IMR-90 (cell line): ENCODE measurements around the gene CLRN3. TPM values are rescaled to one million over a fixed set of nuclear protein-coding genes. Genes with fewer than 3 reads are reported as not detected.

ENCODE experiments used
- ATAC-seq: fragments of 200-7000 bp; cut with Tn5 transposase; 2 replicates; pipeline ENCODE4 v1.9.1; 2020; ENCODE audit warnings: low read depth, mild to moderate bottlenecking, moderate library complexity
- BruUV-seq: library from RNA; stranded (reverse); fragments of 400-500 nt; replicated peaks from 2 replicates; lab custom pipeline; 2021; lab: Mats Ljungman, UMichigan
- CTCF ChIA-PET: fragments of 300-600 bp; formaldehyde crosslinking; extraction: SDS; loops from one replicate; lab custom pipeline; 2021; ENCODE audit warnings: antibody characterized with exemption; lab: Yijun Ruan, JAX
- POLR2A ChIA-PET: fragments of 300-600 bp; sonication (Branson Sonifier 250); formaldehyde crosslinking; loops from one replicate; lab custom pipeline; 2022; ENCODE audit warnings: antibody characterized with exemption; ENCODE audit not compliant: unreplicated experiment; lab: Charles Lee
- DNase-seq: peaks from one replicate; pipeline ENCODE4 v3.0.0; 2013
- H2AFZ ChIP-seq: replicated peaks from 2 replicates; pipeline ENCODE3; 2013; ENCODE audit warnings: low read length, mild to moderate bottlenecking; ENCODE audit not compliant: poor library complexity
- H2AK5ac ChIP-seq: 2 replicates; pipeline ENCODE4 v1.6.1; 2013; ENCODE audit warnings: low read depth, low read length, inconsistent platforms
- H2AK9ac ChIP-seq: replicated peaks from 2 replicates; pipeline ENCODE3; 2013; ENCODE audit warnings: mild to moderate bottlenecking, low read depth, low read length, moderate library complexity; ENCODE audit not compliant: poor library complexity
- H2BK120ac ChIP-seq: 2 replicates; pipeline ENCODE4 v1.6.1; 2013; ENCODE audit warnings: low read depth, low read length, inconsistent platforms
- H2BK15ac ChIP-seq: 3 replicates; pipeline ENCODE4 v1.6.1; 2013; ENCODE audit warnings: low read depth, low read length, inconsistent platforms
- H2BK20ac ChIP-seq: 2 replicates; pipeline ENCODE4 v1.6.1; 2013; ENCODE audit warnings: low read depth, mild to moderate bottlenecking, inconsistent platforms, low read length, moderate library complexity
- H2BK5ac ChIP-seq: 2 replicates; pipeline ENCODE4 v1.6.1; 2013; ENCODE audit warnings: mild to moderate bottlenecking, low read depth, low read length, inconsistent platforms; ENCODE audit not compliant: poor library complexity, severe bottlenecking
- H3K14ac ChIP-seq: replicated peaks from 2 replicates; pipeline ENCODE4 v1.6.1; 2013; ENCODE audit warnings: low read depth, low read length, inconsistent platforms
- H3K18ac ChIP-seq: 2 replicates; pipeline ENCODE4 v1.6.1; 2013; ENCODE audit warnings: low read depth, low read length, control low read depth
- H3K23ac ChIP-seq: 2 replicates; pipeline ENCODE4 v1.6.1; 2013; ENCODE audit warnings: low read depth, low read length, inconsistent platforms
- H3K27ac ChIP-seq: 2 replicates; pipeline ENCODE4 v1.5.1; 2013; ENCODE audit warnings: mild to moderate bottlenecking, control low read depth, low read length; ENCODE audit not compliant: insufficient read depth
- H3K27me3 ChIP-seq: 2 replicates; pipeline ENCODE4 v1.6.1; 2013; ENCODE audit warnings: low read length; ENCODE audit not compliant: control insufficient read depth, insufficient read depth
- H3K36me3 ChIP-seq: 2 replicates; pipeline ENCODE4 v1.6.1; 2013; ENCODE audit warnings: low read length, mixed read lengths; ENCODE audit not compliant: control insufficient read depth, insufficient read depth
- H3K4ac ChIP-seq: 2 replicates; pipeline ENCODE4 v1.6.1; 2013; ENCODE audit warnings: low read depth, low read length, inconsistent platforms
- H3K4me1 ChIP-seq: 2 replicates; pipeline ENCODE4 v1.6.1; 2013; ENCODE audit warnings: low read length, mixed read lengths; ENCODE audit not compliant: control insufficient read depth, insufficient read depth
- H3K4me2 ChIP-seq: 2 replicates; pipeline ENCODE4 v1.6.1; 2013; ENCODE audit warnings: low read depth, mild to moderate bottlenecking, control low read depth, low read length, moderate library complexity
- H3K4me3 ChIP-seq: 2 replicates; pipeline ENCODE4 v1.5.1; 2013; ENCODE audit warnings: low read depth, mild to moderate bottlenecking, control low read depth, low read length, moderate library complexity; ENCODE audit not compliant: insufficient read depth
- H3K56ac ChIP-seq: 2 replicates; pipeline ENCODE4 v1.6.1; 2013; ENCODE audit warnings: low read length, inconsistent platforms; ENCODE audit not compliant: insufficient read depth; ENCODE audit errors: extremely low read depth
- H3K79me1 ChIP-seq, 2 experiments: 2 replicates each; pipeline ENCODE4 v1.6.1; 2013; ENCODE audit warnings: low read length in 2 of 2, inconsistent platforms in 1 of 2, low read depth in 1 of 2
- H3K9ac ChIP-seq: 2 replicates; pipeline ENCODE4 v1.6.1; 2013; ENCODE audit warnings: low read depth, low read length, control low read depth
- H3K9me1 ChIP-seq: 2 replicates; pipeline ENCODE4 v1.6.1; 2013; ENCODE audit warnings: low read length, inconsistent platforms; ENCODE audit not compliant: insufficient read depth
- H3K9me3 ChIP-seq: 2 replicates; pipeline ENCODE4 v1.6.1; 2013; ENCODE audit warnings: low read length; ENCODE audit not compliant: control insufficient read depth, insufficient read depth
- H4K20me1 ChIP-seq: 2 replicates; pipeline ENCODE4 v1.6.1; 2013; ENCODE audit warnings: low read length, inconsistent platforms; ENCODE audit not compliant: insufficient read depth
- H4K5ac ChIP-seq: 2 replicates; pipeline ENCODE4 v1.6.1; 2013; ENCODE audit warnings: mild to moderate bottlenecking, low read depth, low read length, control low read depth
- H4K8ac ChIP-seq, 2 experiments: 2 replicates each; pipeline ENCODE4 v1.6.1; 2013; ENCODE audit warnings: low read depth in 2 of 2, low read length in 2 of 2, control low read depth in 1 of 2, inconsistent platforms in 1 of 2
- H4K91ac ChIP-seq: 2 replicates; pipeline ENCODE4 v1.6.1; 2013; ENCODE audit warnings: low read depth, low read length, inconsistent platforms; ENCODE audit not compliant: insufficient read depth
- BHLHE40 ChIP-seq: fragments of 150-350 bp; IDR thresholded peaks from 2 replicates; pipeline ENCODE4 v1.6.1; 2016; ENCODE audit warnings: mild to moderate bottlenecking, low read depth, low read length
- CEBPB ChIP-seq: IDR thresholded peaks from 2 replicates; pipeline ENCODE4 v1.6.1; 2012; ENCODE audit warnings: low read depth, low read length, improper control_type of control experiment
- CHD1 ChIP-seq: IDR thresholded peaks from 2 replicates; pipeline ENCODE4 v1.6.1; 2012; ENCODE audit warnings: low read depth, low read length, improper control_type of control experiment
- CTCF ChIP-seq: conservative IDR thresholded peaks from 2 replicates; pipeline ENCODE4 v1.5.1; 2012; ENCODE audit warnings: mild to moderate bottlenecking, low read depth, low read length, improper control_type of control experiment
- ELK1 ChIP-seq: fragments of 150-350 bp; IDR thresholded peaks from 2 replicates; pipeline ENCODE4 v1.6.1; 2016; ENCODE audit warnings: low read depth, mild to moderate bottlenecking, low read length, moderate library complexity, borderline replicate concordance
- FOS ChIP-seq: fragments of 150-350 bp; IDR thresholded peaks from 2 replicates; pipeline ENCODE4 v1.6.1; 2016; ENCODE audit warnings: low read depth, low read length
- MAFK ChIP-seq: IDR thresholded peaks from 2 replicates; pipeline ENCODE4 v1.6.1; 2012; ENCODE audit warnings: low read depth, low read length, improper control_type of control experiment
- MAZ ChIP-seq: IDR thresholded peaks from 2 replicates; pipeline ENCODE4 v1.6.1; 2012; ENCODE audit warnings: low read depth, mild to moderate bottlenecking, low read length, improper control_type of control experiment, moderate library complexity, borderline replicate concordance
- MXI1 ChIP-seq: IDR thresholded peaks from 2 replicates; pipeline ENCODE4 v1.6.1; 2012; ENCODE audit warnings: low read depth, mild to moderate bottlenecking, low read length, moderate library complexity, borderline replicate concordance
- NFE2L2 ChIP-seq: fragments of 150-350 bp; IDR thresholded peaks from 2 replicates; pipeline ENCODE4 v1.6.1; 2016; ENCODE audit warnings: low read depth, mild to moderate bottlenecking, low read length
- POLR2A ChIP-seq: IDR thresholded peaks from 2 replicates; pipeline ENCODE4 v1.6.1; 2012; ENCODE audit warnings: mild to moderate bottlenecking, low read depth, low read length
- RAD21 ChIP-seq: IDR thresholded peaks from 2 replicates; pipeline ENCODE4 v1.6.1; 2012; ENCODE audit warnings: low read length, improper control_type of control experiment
- RCOR1 ChIP-seq: IDR thresholded peaks from 2 replicates; pipeline ENCODE4 v1.6.1; 2012; ENCODE audit warnings: mild to moderate bottlenecking, low read length, improper control_type of control experiment; ENCODE audit not compliant: insufficient replicate concordance
- RFX5 ChIP-seq: IDR thresholded peaks from 2 replicates; pipeline ENCODE4 v1.8.0; 2012; ENCODE audit warnings: low read depth, mild to moderate bottlenecking, low read length, moderate library complexity
- SMC3 ChIP-seq: fragments of 150-350 bp; IDR thresholded peaks from 2 replicates; pipeline ENCODE4 v1.6.1; 2016; ENCODE audit warnings: low read depth, mild to moderate bottlenecking, antibody characterized with exemption, low read length, moderate library complexity
- USF2 ChIP-seq: fragments of 150-350 bp; IDR thresholded peaks from 2 replicates; pipeline ENCODE4 v1.6.1; 2017; ENCODE audit warnings: mild to moderate bottlenecking, antibody characterized with exemption, low read length, low read depth
- WGBS, 2 experiments: methylation state at CpG; one replicate each; pipeline versions ENCODE4 v1.1.5 to v1.1.7; 2013; ENCODE audit warnings: missing lambda C conversion rate in 2 of 2; ENCODE audit not compliant: insufficient read length in 1 of 2; ENCODE audit errors: extremely low coverage in 2 of 2; 5-methylcytosine and 5-hydroxymethylcytosine counted together
- dilution Hi-C: fragments of 300-500 bp; cut with HindIII; formaldehyde crosslinking; loops from one replicate; pipeline ENCODE4 v1.14.3; 2018; ENCODE audit warnings: low sequenced_read_pairs; ENCODE audit not compliant: unreplicated experiment
- in situ Hi-C: fragments of 300-500 bp; cut with MboI; formaldehyde crosslinking; loops from 3 replicates; pipeline ENCODE4 v1.14.3; 2019; ENCODE audit warnings: low sequenced_read_pairs, inconsistent platforms, mixed read lengths
- intact Hi-C: fragments of 100-400 bp; cut with micrococcal nuclease; formaldehyde crosslinking; loops from 2 replicates; pipeline ENCODE4 v1.10.0; 2022
- polyA plus RNA-seq, 3 experiments: library from polyadenylated mRNA; depleted of rRNA; stranded (reverse); fragments of >200 nt; gene quantifications; 2 replicates each; pipeline ENCODE4 v1.2.3, GENCODE V29; 2012; ENCODE audit warnings: low replicate concordance in 1 of 3
- total RNA-seq: library from RNA; depleted of rRNA; stranded (reverse); fragments of >200 nt; gene quantifications from 2 replicates; pipeline ENCODE4 v1.2.3, GENCODE V29; 2012

Gene CLRN3
- total and polyA plus RNA-seq, 2 of the 4 experiments (the other 2 are of a cell fraction), result not detected

- Histone ChIP-seq H2BK120ac (no peak overlapping the region), H3K27me3 (no peaks in the 10 kb centered on the region), H4K5ac (no peak overlapping the region), H3K36me3 (no peaks in the 10 kb centered on the region), H3K23ac (no peak overlapping the region), H3K4ac (no peak overlapping the region), H3K9ac (no peak overlapping the region), H3K4me1 (no peaks in the 10 kb centered on the region), H2AK9ac (no peak overlapping the region), H3K14ac (no peak overlapping the region), H3K79me1 (no peaks in the 10 kb centered on the region), H2AK5ac (no peak overlapping the region), H2AFZ (no peak overlapping the region), H3K9me1 (no peaks in the 10 kb centered on the region), H3K27ac (no peak overlapping the region), H4K8ac (no peak overlapping the region), H3K4me2 (no peak overlapping the region), H3K56ac (no peak overlapping the region), H2BK20ac (no peak overlapping the region), H2BK15ac (no peak overlapping the region), H3K4me3 (no peak overlapping the region), H2BK5ac (no peak overlapping the region), H3K18ac (no peak overlapping the region), H4K91ac (no peak overlapping the region), H3K9me3 (no peaks in the 10 kb centered on the region), H4K20me1 (no peaks in the 10 kb centered on the region)
- POLR2A ChIA-PET, result interaction anchor here (0.6 kb wide), 1 partner anchor 1835 kb away, joined by 7 read pairs; no protein-coding TSS in a partner anchor
- BruUV-seq, result no TSS peak
- CTCF ChIA-PET, result no interaction called here
- dilution Hi-C loops (no loop called here), in situ Hi-C loops (no loop called here), intact Hi-C loops (loop anchor here (5.0 to 10.0 kb wide), 4 partner anchors 355 to 1868 kb away; partner anchors contain the start of gene INSYN2A)
- 0% methylated on average over 1 of the region's 8 CpGs; no CpG with 5 or more reads in 1 of the 2 experiments for WGBS, 2 experiments
- ATAC-seq (no peak), DNase-seq (no peak)
- TF ChIP-seq CTCF (no peak), RCOR1 (no peak), MXI1 (no peak), USF2 (no peak), NFE2L2 (no peak), CEBPB (no peak), RFX5 (no peak), SMC3 (no peak), BHLHE40 (no peak), RAD21 (no peak), POLR2A (no peak), MAFK (no peak), CHD1 (no peak), MAZ (no peak), FOS (no peak), ELK1 (no peak)
Measured at GRCh38 chr10:127849921-127850320, 42.8 kb downstream of the CLRN3 start.
